HepG2 (cell line): ENCODE measurements around the gene MRPL14. TPM values are rescaled to one million over a fixed set of nuclear protein-coding genes. Genes with fewer than 3 reads are reported as not detected.

Source experiments
- ATAC-seq: fragments of 200-7000 bp; cut with Tn5 transposase; 3 replicates; pipeline ENCODE4 v1.9.1; 2020; ENCODE audit warnings: mild to moderate bottlenecking, moderate library complexity
- BruUV-seq: library from RNA; stranded (reverse); fragments of 400-500 nt; replicated peaks from 2 replicates; lab custom pipeline; 2021; lab: Mats Ljungman, UMichigan
- CTCF ChIA-PET: fragments of 300-600 bp; formaldehyde crosslinking; extraction: SDS; loops from one replicate; lab custom pipeline; 2021; ENCODE audit warnings: low total read pairs, inconsistent platforms, low intra/inter-chr PET ratio; lab: Yijun Ruan, JAX
- POLR2A ChIA-PET: fragments of 350-600 bp; sonication (Branson Sonifier 250); formaldehyde crosslinking; loops from one replicate; lab custom pipeline; 2020; ENCODE audit warnings: antibody characterized with exemption, inconsistent platforms; lab: Yijun Ruan, JAX
- DNase-seq: peaks from one replicate; pipeline ENCODE4 v3.0.0-alpha.2; 2015; ENCODE audit warnings: low spot score
- FAIRE-seq: peaks from 3 replicates; lab custom pipeline; 2011; peaks lifted over from hg19 to GRCh38; lab: Jason Lieb, UNC
- H2AFZ ChIP-seq: one replicate; pipeline ENCODE4 v1.6.1; 2011; ENCODE audit warnings: low read length, inconsistent platforms
- H3K27ac ChIP-seq: fragments of 300-600 bp; 3 replicates; pipeline ENCODE4 v1.8.0; 2011; ENCODE audit warnings: mixed run types, mild to moderate bottlenecking, mixed read lengths, low read length, inconsistent platforms; ENCODE audit not compliant: insufficient read depth; ENCODE audit errors: extremely low read length
- H3K27me3 ChIP-seq, 2 experiments: fragments of 200-600 bp in 1 of 2; 2 replicates in 1 of 2; 3 replicates in 1 of 2; pipeline versions ENCODE4 v1.6.0 to v1.8.0; 2011; ENCODE audit warnings: low read length in 2 of 2, mild to moderate bottlenecking in 2 of 2, moderate library complexity in 2 of 2, inconsistent platforms in 1 of 2; ENCODE audit not compliant: insufficient read depth in 2 of 2, control insufficient read depth in 1 of 2
- H3K36me3 ChIP-seq, 2 experiments: fragments of 200-600 bp in 1 of 2; replicated peaks in 1 of 2; 2 replicates in 1 of 2; 3 replicates in 1 of 2; pipeline versions ENCODE4 v1.5.1 to v1.8.0; 2011; ENCODE audit warnings: low read length in 2 of 2, inconsistent platforms in 1 of 2; ENCODE audit not compliant: insufficient read depth in 2 of 2, control insufficient read depth in 1 of 2
- H3K4me1 ChIP-seq: 2 replicates; pipeline ENCODE4 v1.5.1; 2012; ENCODE audit warnings: low read length, inconsistent platforms; ENCODE audit not compliant: insufficient read depth
- H3K4me2 ChIP-seq: 2 replicates; pipeline ENCODE4 v1.6.0; 2011; ENCODE audit warnings: low read depth, low read length, inconsistent platforms
- H3K4me3 ChIP-seq, 3 experiments: fragments of 200-600 bp in 1 of 3; sonication (generic), shearing (Covaris generic) in 1 of 3; replicated peaks in 1 of 3; 2 replicates each; pipeline ENCODE4 v1.5.1; 2011 to 2016; ENCODE audit warnings: low read length in 3 of 3, inconsistent platforms in 2 of 3, low read depth in 2 of 3, mild to moderate bottlenecking in 2 of 3, control low read depth in 1 of 3, mixed read lengths in 1 of 3; ENCODE audit not compliant: insufficient read depth in 1 of 3
- H3K79me2 ChIP-seq: one replicate; pipeline ENCODE4 v1.6.1; 2011; ENCODE audit warnings: low read length, inconsistent platforms; ENCODE audit not compliant: insufficient read depth
- H3K9ac ChIP-seq: 2 replicates; pipeline ENCODE4 v1.6.0; 2011; ENCODE audit warnings: mild to moderate bottlenecking, low read depth, low read length, inconsistent platforms; ENCODE audit not compliant: insufficient read depth
- H3K9me3 ChIP-seq: 2 replicates; pipeline ENCODE4 v1.5.1; 2012; ENCODE audit warnings: mild to moderate bottlenecking, low read length
- H4K20me1 ChIP-seq: 2 replicates; pipeline ENCODE4 v1.6.0; 2011; ENCODE audit warnings: inconsistent platforms, mild to moderate bottlenecking, low read length, moderate library complexity; ENCODE audit not compliant: insufficient read depth
- HNF1A ChIP-seq, 2 experiments: sonication (generic) in 1 of 2; formaldehyde crosslinking in 1 of 2; IDR thresholded peaks; 2 replicates each; pipeline versions ENCODE4 v1.4.0 to v1.6.1; 2016 to 2020; ENCODE audit warnings: borderline replicate concordance in 1 of 2, low read depth in 1 of 2, mild to moderate bottlenecking in 1 of 2, missing genetic modification reagents in 1 of 2
- ZNF816 ChIP-seq: sonication (generic); formaldehyde crosslinking; IDR thresholded peaks from 2 replicates; pipeline ENCODE4 v1.8.0; 2022; ENCODE audit warnings: missing genetic modification reagents, mild to moderate bottlenecking, borderline replicate concordance
- WGBS: methylation state at CpG from one replicate; pipeline ENCODE4 v1.1.6; 2017; ENCODE audit warnings: low lambda C conversion rate; 5-methylcytosine and 5-hydroxymethylcytosine counted together
- in situ Hi-C: cut with HindIII; loops from 2 replicates; pipeline ENCODE4 v1.10.0; 2017; ENCODE audit warnings: low pct_unique_long_range_greater_than_20kb; ENCODE audit not compliant: extremely low pct_ligation_motif_present
- intact Hi-C: fragments of 100-400 bp; cut with micrococcal nuclease; formaldehyde crosslinking; loops from one replicate; pipeline ENCODE4 v1.10.0; 2022; ENCODE audit not compliant: unreplicated experiment
- polyA plus RNA-seq, 8 experiments: library from polyadenylated mRNA; depleted of rRNA in 3 of 8; stranded (reverse) in 7 of 8; unstranded in 1 of 8; fragments of >200 nt; fragmentation: Illumina TruSeq in 4 of 8; extraction: Trizol in 4 of 8; gene quantifications; 2 replicates each; pipeline versions ENCODE4 v1.2.1 to v1.2.3, GENCODE V29; 2011 to 2016; ENCODE audit warnings: low read depth in 4 of 8, missing spikeins in 1 of 8, mixed read lengths in 1 of 8; ENCODE audit not compliant: insufficient read depth in 1 of 8
- total RNA-seq, 5 experiments: library from RNA; depleted of rRNA; stranded (reverse); fragments of >200 nt; fragmentation: Illumina TruSeq; extraction: Trizol; gene quantifications; 2 replicates each; pipeline ENCODE4 v1.2.3, GENCODE V29; 2016; ENCODE audit warnings: low read depth in 1 of 5
- TF ChIP-seq, protein P1 (sequence below): sonication (generic); IDR thresholded peaks from 2 replicates; pipeline ENCODE4 v1.6.1; 2016; ENCODE audit warnings: low read depth, borderline replicate concordance

Gene MRPL14
- total and polyA plus RNA-seq, 2 of the 13 experiments (the other 11 are each of a cell fraction or from before 2014, with no cell fraction given), result 157 to 178 TPM

GRCh38 chr6:44123544-44123943 is 3.7 kb downstream of the MRPL14 start:
- in situ Hi-C loops, result no loop called here
- Histone ChIP-seq H3K27me3 (no peaks in the 10 kb centered on the region; a peak in 1 of 5 replicates), H2AFZ (no peak overlapping the region), H3K36me3 (peaks cover 0 to 7% of the 10 kb centered on the region in 2 experiments; a peak in 1 of 5 replicates), H3K79me2 (peaks cover 96% of the 10 kb centered on the region), H3K4me1 (peaks cover 80% of the 10 kb centered on the region), H3K9me3 (no peaks in the 10 kb centered on the region), H3K4me3 (peak overlapping the region in 2 of 3 experiments; percentile 25; a peak in 1 of 6 replicates), H3K27ac (peak overlapping the region; percentile 43), H4K20me1 (peaks cover 61% of the 10 kb centered on the region), H3K4me2 (peak overlapping the region; percentile 91), H3K9ac (peak overlapping the region; percentile 94; the same call in 1 of the 2 replicates)
- CTCF ChIA-PET, result no interaction called here
- intact Hi-C loops, result no loop called here
- 89% methylated on average over 2 of the region's 2 CpGs for WGBS
- no peak for DNase-seq
- POLR2A ChIA-PET, result interaction anchor here (1.2 to 3.6 kb wide), 6 partner anchors 10 to 123 kb away, joined by 3 to 23 read pairs (median 7); partner anchors contain the start of gene HSP90AB1
- TF ChIP-seq, protein P1, sequence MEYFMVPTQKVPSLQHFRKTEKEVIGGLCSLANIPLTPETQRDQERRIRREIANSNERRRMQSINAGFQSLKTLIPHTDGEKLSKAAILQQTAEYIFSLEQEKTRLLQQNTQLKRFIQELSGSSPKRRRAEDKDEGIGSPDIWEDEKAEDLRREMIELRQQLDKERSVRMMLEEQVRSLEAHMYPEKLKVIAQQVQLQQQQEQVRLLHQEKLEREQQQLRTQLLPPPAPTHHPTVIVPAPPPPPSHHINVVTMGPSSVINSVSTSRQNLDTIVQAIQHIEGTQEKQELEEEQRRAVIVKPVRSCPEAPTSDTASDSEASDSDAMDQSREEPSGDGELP, result 0 out of 2 replicates have a peak, but pooled peaks have one; percentile 32
- TF ChIP-seq ZNF816 (no peak), HNF1A (IDR thresholded peaks at IDR 0.05; ENCODE audit: low read depth) (no peak), HNF1A (CRISPR knock-in tag; IDR thresholded peaks at IDR 0.05; ENCODE audit: borderline replicate concordance) (no peak)
- BruUV-seq, result no TSS peak
- no peak for FAIRE-seq
- no peak for ATAC-seq
